Measurements from ENCODE around the gene LCE7A.
A peak's percentile ranks its signal among the peaks of the same experiment; 100 is the strongest.

Gene LCE7A

GRCh38 chr1:152878042-152878441, 18.2 kb downstream of the LCE7A start, which contains the start of gene SMCP:
Gene SMCP, plus strand, starts transcription at chr1:152878322. Its CDS starts 6,101 bp downstream, at chr1:152884423.
- no peak for DNase-seq (ENCODE audit: low read depth)
- H3K4me3 ChIP-seq (ENCODE audit: low read depth, low read length): no peak within 1 kb of the TSS
- peak; percentile 58 for TF ChIP-seq CTCF (IDR thresholded peaks at IDR 0.05; ENCODE audit: low read depth, low read length, missing control alignments)

GRCh38 chr1:152879559-152880198, 19.9 kb downstream of the LCE7A start:
- no peak overlapping the region for H3K4me3 ChIP-seq (ENCODE audit: low read depth, low read length)
- TF ChIP-seq CTCF (IDR thresholded peaks at IDR 0.05; ENCODE audit: low read depth, low read length, missing control alignments): no peak
- no peak for DNase-seq (ENCODE audit: low read depth)

- no peak for DNase-seq (ENCODE audit: low read depth)
- no peak for TF ChIP-seq CTCF (IDR thresholded peaks at IDR 0.05; ENCODE audit: low read depth, low read length, missing control alignments)
- no peak overlapping the region for H3K4me3 ChIP-seq (ENCODE audit: low read depth, low read length)
These were observed 20.5 kb downstream of the LCE7A start for GRCh38 chr1:152880316-152880715.

GRCh38 chr1:152880907-152881306, 21.1 kb downstream of the LCE7A start:
- TF ChIP-seq CTCF (IDR thresholded peaks at IDR 0.05; ENCODE audit: low read depth, low read length, missing control alignments): no peak
- DNase-seq (ENCODE audit: low read depth): peak; percentile 13
- no peak overlapping the region for H3K4me3 ChIP-seq (ENCODE audit: low read depth, low read length)

- DNase-seq (ENCODE audit: low read depth): no peak
- H3K4me3 ChIP-seq (ENCODE audit: low read depth, low read length): no peak overlapping the region
- TF ChIP-seq CTCF (IDR thresholded peaks at IDR 0.05; ENCODE audit: low read depth, low read length, missing control alignments): no peak
These were observed 24.3 kb downstream of the LCE7A start for GRCh38 chr1:152884085-152884484.

GRCh38 chr1:152884506-152884905, 24.7 kb downstream of the LCE7A start:
- no peak for DNase-seq (ENCODE audit: low read depth)
- no peak overlapping the region for H3K4me3 ChIP-seq (ENCODE audit: low read depth, low read length)
- TF ChIP-seq CTCF (IDR thresholded peaks at IDR 0.05; ENCODE audit: low read depth, low read length, missing control alignments): no peak

- no peak overlapping the region for H3K4me3 ChIP-seq (ENCODE audit: low read depth, low read length)
- DNase-seq (ENCODE audit: low read depth): no peak
- no peak for TF ChIP-seq CTCF (IDR thresholded peaks at IDR 0.05; ENCODE audit: low read depth, low read length, missing control alignments)
These were observed 25.3 kb downstream of the LCE7A start for GRCh38 chr1:152884966-152885624.
